Epidermal melanocyte (primary cell): Measurements from ENCODE around the gene FAM151A.

Source experiments
- DNase-seq: peaks from one replicate; pipeline ENCODE4 v3.0.0; 2011; ENCODE audit warnings: low spot score; ENCODE audit not compliant: insufficient read length

The FAM151A gene

GRCh38 chr1:54579337-54579781 lies 44.0 kb downstream of the FAM151A start:
- no peak for DNase-seq

DNA sequence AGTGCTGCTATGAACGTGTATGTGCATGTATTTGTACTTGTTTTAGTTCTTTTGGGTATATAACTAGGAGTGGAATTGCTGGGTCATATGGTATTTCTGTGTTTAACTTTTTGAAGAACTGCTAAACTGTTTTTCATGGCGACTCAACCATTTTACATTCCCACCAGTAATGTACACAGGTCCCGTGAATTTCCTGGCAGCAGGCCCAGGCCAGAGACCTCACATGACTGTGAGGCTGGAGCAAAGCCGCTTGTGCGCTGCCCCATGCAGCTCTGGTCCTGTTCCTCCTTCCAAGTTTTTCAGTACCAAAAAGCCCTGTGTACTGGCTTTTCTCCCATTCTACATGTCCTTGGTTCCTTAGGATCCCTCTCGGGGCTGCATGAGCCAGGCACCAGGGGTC lies 45.7 kb downstream of the FAM151A start:
- no peak for DNase-seq

- no peak for DNase-seq
Observed at GRCh38 chr1:54575605-54576290, 47.6 kb downstream of the FAM151A start.

DNA sequence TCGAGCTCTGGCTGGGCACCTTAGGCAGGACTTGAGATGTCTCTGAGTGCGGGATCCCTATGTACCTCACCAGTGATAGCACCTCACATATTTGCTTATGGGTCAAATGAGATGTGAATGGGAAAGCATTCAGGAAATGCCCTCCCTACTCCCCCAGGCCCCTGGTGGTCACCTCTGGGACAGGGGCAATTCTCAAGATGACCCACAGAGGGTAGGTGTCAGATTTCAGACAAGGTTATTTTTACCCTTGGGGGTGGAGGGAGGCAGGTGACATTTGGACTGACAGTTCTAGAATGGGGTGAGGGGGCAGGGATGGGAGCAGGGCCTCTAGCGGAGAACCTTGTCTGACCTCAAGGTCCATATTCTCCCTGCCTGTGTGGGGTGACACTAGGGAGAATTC lies 48.2 kb downstream of the FAM151A start:
- DNase-seq: no peak

DNA sequence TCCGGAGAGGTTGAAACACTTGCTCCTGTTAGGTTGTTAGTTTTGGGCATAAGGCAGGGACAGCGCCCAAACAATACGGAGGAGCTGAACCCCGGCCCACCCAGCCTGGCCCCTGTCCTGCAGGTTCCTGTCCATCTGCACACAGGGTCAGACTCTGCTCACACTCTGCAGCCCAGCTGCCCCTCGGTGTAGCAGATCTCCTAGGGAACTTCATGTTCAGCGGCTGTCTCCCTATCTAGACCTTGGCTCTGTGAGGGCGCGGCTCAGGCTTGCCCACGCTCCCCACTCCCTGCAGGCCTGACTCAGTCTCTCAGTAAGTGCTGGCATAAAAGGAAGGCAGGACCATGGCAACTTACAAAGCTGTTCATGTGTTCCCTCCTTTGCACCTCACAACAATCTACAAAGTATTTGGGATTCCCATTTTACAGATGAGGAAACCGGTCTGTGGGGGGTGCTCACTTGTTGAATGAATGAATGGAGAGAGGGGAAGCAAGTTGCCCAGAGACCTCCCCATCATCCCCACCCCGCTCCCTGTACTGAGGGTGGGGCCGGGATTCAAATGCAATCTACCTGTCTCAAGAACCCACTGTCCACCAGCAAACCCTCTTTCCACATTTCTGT lies 49.1 kb downstream of the FAM151A start:
- no peak for DNase-seq

- no peak for DNase-seq
Observed at GRCh38 chr1:54572542-54572850, 50.8 kb downstream of the FAM151A start.

- DNase-seq: no peak
Observed at GRCh38 chr1:54571803-54572541, 51.4 kb downstream of the FAM151A start.

DNA sequence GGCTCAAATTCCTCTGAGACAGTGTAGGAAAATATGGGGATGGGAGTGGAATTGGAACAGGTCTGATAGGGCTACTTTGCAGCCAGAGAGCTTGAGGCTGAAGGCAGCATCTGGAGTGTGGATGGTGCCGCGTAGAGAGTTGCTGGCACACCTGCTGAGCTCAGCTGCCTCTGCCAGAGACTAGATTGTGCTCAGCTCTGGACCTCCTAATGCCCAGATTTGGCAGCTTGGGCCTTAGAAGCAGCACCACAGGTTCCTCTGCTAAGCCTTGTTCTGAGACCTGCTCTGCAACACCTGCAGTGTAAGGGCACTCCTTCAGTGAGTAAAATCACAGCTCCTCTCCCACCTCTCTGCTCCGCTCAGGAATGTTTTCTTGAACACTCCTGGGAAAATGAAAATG lies 52.0 kb downstream of the FAM151A start:
- no peak for DNase-seq

- DNase-seq: no peak
Observed at GRCh38 chr1:54570161-54570560, 53.2 kb downstream of the FAM151A start.

DNA sequence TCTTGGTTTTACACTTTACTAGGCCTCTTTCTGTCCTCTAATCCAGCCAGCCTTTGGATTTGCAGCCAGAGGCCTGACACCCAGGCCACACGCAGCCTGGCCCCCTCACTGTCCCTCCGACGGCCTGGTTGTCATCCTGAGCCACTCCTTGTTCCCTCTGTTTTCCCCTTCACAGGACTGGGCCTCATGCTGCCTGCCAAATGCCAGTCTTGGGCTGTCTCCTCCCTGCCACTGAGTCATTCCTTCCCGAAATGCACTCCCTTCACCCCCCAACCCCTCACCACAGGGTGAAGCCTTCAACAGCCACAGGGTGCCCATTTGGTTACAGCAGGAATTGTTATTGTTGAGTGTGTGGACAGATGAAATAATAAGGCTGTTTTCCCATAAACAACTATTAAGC lies 54.0 kb downstream of the FAM151A start:
- no peak for DNase-seq

- DNase-seq: no peak
Observed at GRCh38 chr1:54567961-54568360, 55.4 kb downstream of the FAM151A start.

GRCh38 chr1:54566438-54567141 lies 56.7 kb downstream of the FAM151A start:
- no peak for DNase-seq

DNA sequence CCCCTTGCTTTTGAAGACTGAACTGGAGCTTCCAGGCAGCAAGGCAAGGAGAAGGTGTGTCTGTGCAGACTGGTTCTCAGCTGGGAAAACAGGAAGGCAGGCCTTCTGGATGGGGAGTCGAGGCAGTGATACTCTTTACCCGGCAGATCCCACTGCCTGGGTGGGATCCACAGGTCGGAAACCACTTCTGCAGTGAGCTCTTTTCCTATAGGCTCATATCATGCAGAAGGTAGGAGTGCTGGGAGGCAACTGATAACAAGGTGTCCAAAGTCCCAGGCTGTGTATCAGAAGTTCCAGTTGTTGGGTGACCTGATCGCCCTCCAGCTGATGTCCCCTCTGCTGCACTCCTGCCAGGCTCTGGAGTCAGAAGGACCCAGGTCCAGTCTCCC lies 58.2 kb downstream of the FAM151A start:
- DNase-seq: no peak

GRCh38 chr1:54564312-54565112 lies 58.8 kb downstream of the FAM151A start:
- no peak for DNase-seq

GRCh38 chr1:54559771-54560231 lies 63.5 kb downstream of the FAM151A start:
- DNase-seq: no peak
